ENCODE results near the gene FIG4.

The FIG4 gene

DNA sequence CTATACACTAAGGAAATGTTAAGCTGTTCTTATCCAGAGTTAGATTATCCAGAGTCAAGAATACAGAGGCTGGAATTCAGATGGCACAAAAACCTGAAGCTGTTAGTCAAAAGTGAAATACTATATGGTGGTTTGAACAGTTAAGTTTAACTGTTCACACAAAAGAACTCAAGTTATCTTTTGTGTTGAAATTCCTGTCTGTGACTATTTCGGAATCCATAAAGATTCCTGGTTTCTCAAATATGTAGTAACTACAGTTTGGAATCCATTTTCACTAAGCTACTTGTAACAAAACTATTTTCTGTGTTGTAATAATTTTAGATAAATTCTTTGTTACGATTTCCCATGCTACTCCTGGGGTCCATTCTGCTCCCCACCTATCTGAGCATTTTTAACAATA, 24.5 kb downstream of the FIG4 start:
- H3K18ac ChIP-seq (ENCODE audit: low read length) = no peak overlapping the region
- no peak overlapping the region for H2BK5ac ChIP-seq (ENCODE audit: low read depth, low read length, poor library complexity)
- H4K91ac ChIP-seq (ENCODE audit: low read depth, low read length) = no peak overlapping the region
- H2BK120ac ChIP-seq (ENCODE audit: insufficient read depth, low read length, poor library complexity) = no peak overlapping the region
- peaks cover 4% of the 10 kb centered on the region for H3K9me3 ChIP-seq (ENCODE audit: insufficient read depth, low read depth, low read length)
- no peaks in the 10 kb centered on the region for H3K79me2 ChIP-seq (ENCODE audit: control insufficient read depth, insufficient read depth, low read length, poor library complexity)
- no peak overlapping the region for H3K4me3 ChIP-seq (ENCODE audit: low read depth, low read length)
- H3K9ac ChIP-seq (ENCODE audit: low read length) = no peak overlapping the region
- H3K27me3 ChIP-seq (ENCODE audit: insufficient read depth, low read length) = no peaks in the 10 kb centered on the region
- H4K12ac ChIP-seq (ENCODE audit: low read depth, low read length) = no peak overlapping the region
- no peak overlapping the region for H3K23ac ChIP-seq (ENCODE audit: low read length)
- H2BK12ac ChIP-seq (ENCODE audit: low read length) = no peak overlapping the region
- WGBS (ENCODE audit: extremely low coverage, insufficient coverage, insufficient read length) = no CpG with 5 or more reads among the region's 2 CpGs
- no peak overlapping the region for H3K4me2 ChIP-seq (ENCODE audit: low read length)
- peak in 1 of 2 donors; percentile 76 for DNase-seq
- no peak overlapping the region for H3K27ac ChIP-seq (ENCODE audit: low read depth, low read length)
- H3K4ac ChIP-seq (ENCODE audit: low read depth, low read length) = no peak overlapping the region
- no peak overlapping the region for H2AFZ ChIP-seq (ENCODE audit: insufficient read depth, low read length, poor library complexity)
- H3K79me1 ChIP-seq (ENCODE audit: low read length) = no peaks in the 10 kb centered on the region
- H3K36me3 ChIP-seq (ENCODE audit: control insufficient read depth in 1 of 2, insufficient read depth in 2 of 2, low read length in 2 of 2) = no peaks in the 10 kb centered on the region
- no peak overlapping the region for H4K8ac ChIP-seq (ENCODE audit: low read depth, low read length)
- H3K4me1 ChIP-seq (ENCODE audit: control insufficient read depth in 1 of 2, insufficient read depth in 2 of 2, low read length in 2 of 2) = no peaks in the 10 kb centered on the region
- H3K14ac ChIP-seq (ENCODE audit: low read length) = no peak overlapping the region
- no peak overlapping the region for H2AK5ac ChIP-seq (ENCODE audit: low read length)

DNA sequence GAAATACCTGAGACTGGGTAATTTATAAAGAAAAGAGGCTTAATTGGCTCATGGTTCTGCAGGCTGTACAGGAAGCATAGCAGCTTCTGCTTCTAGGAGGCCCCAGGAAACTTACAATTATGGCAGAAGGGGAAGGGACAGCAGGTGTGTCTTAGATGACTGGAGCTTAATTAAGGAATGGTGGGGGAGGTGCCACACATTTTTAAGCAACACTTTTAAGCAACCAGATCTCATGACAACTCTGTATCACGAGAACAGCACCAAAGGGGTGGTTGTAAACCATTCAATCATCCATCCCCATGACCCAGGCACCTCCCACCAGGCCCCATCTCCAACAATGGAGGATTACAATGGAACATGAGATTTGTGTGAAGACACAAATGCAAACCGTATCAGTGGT, 26.9 kb downstream of the FIG4 start:
- no peaks in the 10 kb centered on the region for H3K79me1 ChIP-seq (ENCODE audit: low read length)
- WGBS (ENCODE audit: extremely low coverage, insufficient coverage, insufficient read length) = no CpG with 5 or more reads among the region's 2 CpGs
- peaks cover 3% of the 10 kb centered on the region for H3K9me3 ChIP-seq (ENCODE audit: insufficient read depth, low read depth, low read length)

DNA sequence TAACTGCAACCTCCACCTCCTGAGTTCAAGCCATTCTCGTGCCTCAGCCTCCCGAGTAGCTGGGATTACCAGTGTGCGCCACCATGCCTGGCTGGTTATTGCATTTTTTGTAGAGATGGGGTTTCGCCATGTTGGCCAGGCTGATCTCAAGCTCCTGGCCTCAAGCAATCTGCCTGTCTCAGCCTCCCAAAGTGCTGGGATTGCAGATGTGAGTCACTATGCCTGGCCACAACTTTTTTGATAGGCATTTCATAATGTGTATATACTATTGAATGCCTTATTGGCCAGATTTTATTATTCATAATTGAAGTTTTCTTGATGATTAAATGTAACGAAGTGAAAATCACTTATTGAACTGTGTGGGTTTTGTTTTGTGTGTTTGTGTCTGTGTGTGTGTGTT, 27.9 kb downstream of the FIG4 start:
- Histone ChIP-seq H3K9ac (ENCODE audit: low read length) (no peak overlapping the region), H4K91ac (ENCODE audit: low read depth, low read length) (no peak overlapping the region), H2BK5ac (ENCODE audit: low read depth, low read length, poor library complexity) (no peak overlapping the region), H2AFZ (ENCODE audit: insufficient read depth, low read length, poor library complexity) (no peak overlapping the region), H3K79me1 (ENCODE audit: low read length) (no peaks in the 10 kb centered on the region), H3K36me3 (ENCODE audit: control insufficient read depth in 1 of 2, insufficient read depth in 2 of 2, low read length in 2 of 2) (no peaks in the 10 kb centered on the region), H3K4me2 (ENCODE audit: low read length) (no peak overlapping the region), H2BK12ac (ENCODE audit: low read length) (no peak overlapping the region), H3K9me3 (ENCODE audit: insufficient read depth, low read depth, low read length) (no peaks in the 10 kb centered on the region), H4K12ac (ENCODE audit: low read depth, low read length) (no peak overlapping the region), H3K14ac (ENCODE audit: low read length) (no peak overlapping the region), H3K79me2 (ENCODE audit: control insufficient read depth, insufficient read depth, low read length, poor library complexity) (no peaks in the 10 kb centered on the region), H3K27ac (ENCODE audit: low read depth, low read length) (no peak overlapping the region), H3K4me1 (ENCODE audit: control insufficient read depth in 1 of 2, insufficient read depth in 2 of 2, low read length in 2 of 2) (no peaks in the 10 kb centered on the region), H3K4ac (ENCODE audit: low read depth, low read length) (no peak overlapping the region), H3K23ac (ENCODE audit: low read length) (no peak overlapping the region), H3K27me3 (ENCODE audit: insufficient read depth, low read length) (no peaks in the 10 kb centered on the region), H3K4me3 (ENCODE audit: low read depth, low read length) (no peak overlapping the region), H2AK5ac (ENCODE audit: low read length) (no peak overlapping the region), H3K18ac (ENCODE audit: low read length) (no peak overlapping the region), H4K8ac (ENCODE audit: low read depth, low read length) (no peak overlapping the region), H2BK120ac (ENCODE audit: insufficient read depth, low read length, poor library complexity) (no peak overlapping the region)
- DNase-seq = peak; percentile 32 to 41
- WGBS (ENCODE audit: extremely low coverage, insufficient coverage, insufficient read length) = no CpG with 5 or more reads among the region's 5 CpGs

More for the DNA sequence above, 26.9 kb downstream of the FIG4 start:
- no peak overlapping the region for H3K4me2 ChIP-seq (ENCODE audit: low read length)
- H3K27ac ChIP-seq (ENCODE audit: low read depth, low read length) = no peak overlapping the region
- no peak overlapping the region for H4K12ac ChIP-seq (ENCODE audit: low read depth, low read length)
- DNase-seq = no peak
- no peaks in the 10 kb centered on the region for H3K4me1 ChIP-seq (ENCODE audit: control insufficient read depth in 1 of 2, insufficient read depth in 2 of 2, low read length in 2 of 2)
- no peak overlapping the region for H3K9ac ChIP-seq (ENCODE audit: low read length)
- no peaks in the 10 kb centered on the region for H3K36me3 ChIP-seq (ENCODE audit: control insufficient read depth in 1 of 2, insufficient read depth in 2 of 2, low read length in 2 of 2)
- no peak overlapping the region for H4K91ac ChIP-seq (ENCODE audit: low read depth, low read length)
- H3K18ac ChIP-seq (ENCODE audit: low read length) = no peak overlapping the region
- H3K4me3 ChIP-seq (ENCODE audit: low read depth, low read length) = no peak overlapping the region
- H3K23ac ChIP-seq (ENCODE audit: low read length) = no peak overlapping the region
- no peaks in the 10 kb centered on the region for H3K79me2 ChIP-seq (ENCODE audit: control insufficient read depth, insufficient read depth, low read length, poor library complexity)
- H2BK12ac ChIP-seq (ENCODE audit: low read length) = no peak overlapping the region
- no peak overlapping the region for H4K8ac ChIP-seq (ENCODE audit: low read depth, low read length)
- no peak overlapping the region for H2AFZ ChIP-seq (ENCODE audit: insufficient read depth, low read length, poor library complexity)
- no peak overlapping the region for H2BK120ac ChIP-seq (ENCODE audit: insufficient read depth, low read length, poor library complexity)
- H3K27me3 ChIP-seq (ENCODE audit: insufficient read depth, low read length) = no peaks in the 10 kb centered on the region
- H3K4ac ChIP-seq (ENCODE audit: low read depth, low read length) = no peak overlapping the region
- no peak overlapping the region for H2AK5ac ChIP-seq (ENCODE audit: low read length)
- no peak overlapping the region for H3K14ac ChIP-seq (ENCODE audit: low read length)
- no peak overlapping the region for H2BK5ac ChIP-seq (ENCODE audit: low read depth, low read length, poor library complexity)

DNA sequence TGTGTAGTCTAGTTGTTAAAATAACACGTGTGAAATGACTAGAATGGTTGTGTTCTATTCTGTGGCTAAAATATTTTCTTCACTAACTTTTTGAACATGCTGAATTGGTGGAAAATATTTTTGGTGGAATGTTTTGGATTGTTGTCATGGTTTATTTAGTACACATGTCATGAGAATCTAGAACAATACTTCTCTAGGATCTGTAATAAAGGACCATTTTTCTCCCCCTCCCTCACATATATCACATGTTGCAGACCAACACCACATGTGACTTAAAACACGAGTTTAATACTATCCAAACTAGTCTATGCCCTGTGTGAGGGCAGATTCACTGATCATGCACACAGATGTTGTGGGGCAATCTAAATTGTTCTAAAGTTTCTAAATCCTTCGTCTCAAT, 29.2 kb downstream of the FIG4 start:
- H2AFZ ChIP-seq (ENCODE audit: insufficient read depth, low read length, poor library complexity) = no peak overlapping the region
- H3K9me3 ChIP-seq (ENCODE audit: insufficient read depth, low read depth, low read length) = no peaks in the 10 kb centered on the region
- H4K91ac ChIP-seq (ENCODE audit: low read depth, low read length) = no peak overlapping the region
- H3K27ac ChIP-seq (ENCODE audit: low read depth, low read length) = no peak overlapping the region
- no peak overlapping the region for H3K4me3 ChIP-seq (ENCODE audit: low read depth, low read length)
- H2BK5ac ChIP-seq (ENCODE audit: low read depth, low read length, poor library complexity) = no peak overlapping the region
- DNase-seq = peak in 1 of 2 donors; percentile 28
- no peaks in the 10 kb centered on the region for H3K79me2 ChIP-seq (ENCODE audit: control insufficient read depth, insufficient read depth, low read length, poor library complexity)
- H3K4me2 ChIP-seq (ENCODE audit: low read length) = no peak overlapping the region
- no peaks in the 10 kb centered on the region for H3K27me3 ChIP-seq (ENCODE audit: insufficient read depth, low read length)
- H4K12ac ChIP-seq (ENCODE audit: low read depth, low read length) = no peak overlapping the region
- no peak overlapping the region for H3K4ac ChIP-seq (ENCODE audit: low read depth, low read length)
- no CpG with 5 or more reads among the region's 3 CpGs for WGBS (ENCODE audit: extremely low coverage, insufficient coverage, insufficient read length)
- no peak overlapping the region for H3K14ac ChIP-seq (ENCODE audit: low read length)
- no peaks in the 10 kb centered on the region for H3K4me1 ChIP-seq (ENCODE audit: control insufficient read depth in 1 of 2, insufficient read depth in 2 of 2, low read length in 2 of 2)
- no peaks in the 10 kb centered on the region for H3K36me3 ChIP-seq (ENCODE audit: control insufficient read depth in 1 of 2, insufficient read depth in 2 of 2, low read length in 2 of 2)
- H3K9ac ChIP-seq (ENCODE audit: low read length) = no peak overlapping the region
- no peak overlapping the region for H2BK120ac ChIP-seq (ENCODE audit: insufficient read depth, low read length, poor library complexity)
- no peak overlapping the region for H4K8ac ChIP-seq (ENCODE audit: low read depth, low read length)
- no peaks in the 10 kb centered on the region for H3K79me1 ChIP-seq (ENCODE audit: low read length)
- H3K23ac ChIP-seq (ENCODE audit: low read length) = no peak overlapping the region
- H2AK5ac ChIP-seq (ENCODE audit: low read length) = no peak overlapping the region
- H2BK12ac ChIP-seq (ENCODE audit: low read length) = no peak overlapping the region
- H3K18ac ChIP-seq (ENCODE audit: low read length) = no peak overlapping the region
